ENCODE measurements around the gene UNK. TPM values are rescaled to one million over a fixed set of nuclear protein-coding genes. Genes with fewer than 3 reads are reported as not detected.

Gene UNK
- total and polyA plus RNA-seq, 2 donors (not counting 3 experiments of a cell fraction or from before 2014, with no cell fraction given) = 18.0 to 23.2 TPM

- H3K4me1 ChIP-seq (ENCODE audit: control insufficient read depth, extremely low read depth, insufficient read depth, low read length) = no peaks in the 10 kb centered on the region
- no peaks in the 10 kb centered on the region for H3K79me2 ChIP-seq (ENCODE audit: control insufficient read depth, insufficient read depth, low read length)
- no peak overlapping the region for H3K9ac ChIP-seq (replicated peaks; ENCODE audit: extremely low read depth, insufficient read depth, low read length)
- DNase-seq (ENCODE audit: low read depth, low spot score) (no peak), FAIRE-seq (peak; percentile 48)
- H3K27me3 ChIP-seq (ENCODE audit: control insufficient read depth in 2 of 2, insufficient read depth in 2 of 2, low read length in 2 of 2) = no peaks in the 10 kb centered on the region
- H3K36me3 ChIP-seq (ENCODE audit: control insufficient read depth in 2 of 2, extremely low read depth in 1 of 2, insufficient read depth in 2 of 2, low read length in 2 of 2) = peaks cover 5 to 7% of the 10 kb centered on the region in 2 experiments
- POLR2A ChIA-PET = interaction anchor here (1.0 kb wide), 1 partner anchor 12 kb away, joined by 8 read pairs; no protein-coding TSS in a partner anchor
- BruUV-seq (replicated peaks) = no TSS peak
- TF ChIP-seq GATA2 (IDR thresholded peaks at IDR 0.05; ENCODE audit: insufficient read depth, insufficient read length, low read depth, low read length) (no peak), POLR2A (IDR thresholded peaks at IDR 0.05; ENCODE audit: low read depth, low read length) (no peak), FOS (IDR thresholded peaks at IDR 0.05; ENCODE audit: borderline replicate concordance, insufficient read depth, low read length) (no peak), JUN (IDR thresholded peaks at IDR 0.05; ENCODE audit: borderline replicate concordance, insufficient read depth, insufficient read length, low read depth) (no peak), MYC (IDR thresholded peaks at IDR 0.05; ENCODE audit: low read depth, low read length) (no peak), CTCF (IDR thresholded peaks at IDR 0.05; ENCODE audit: extremely low read depth in 1 of 2, insufficient read depth in 1 of 2, low read depth in 1 of 2, low read length in 2 of 2) (no peak), MAX (IDR thresholded peaks at IDR 0.05; ENCODE audit: insufficient read depth, insufficient read length) (no peak), EZH2 (IDR thresholded peaks at IDR 0.05; ENCODE audit: borderline replicate concordance, low read depth, low read length, severe bottlenecking) (no peak), POLR2AphosphoS5 (IDR thresholded peaks at IDR 0.05; ENCODE audit: insufficient read depth, low read depth, low read length) (no peak)
- H3K9me3 ChIP-seq (replicated peaks; ENCODE audit: control insufficient read depth, insufficient read depth, low read length) = no peaks in the 10 kb centered on the region
- dilution Hi-C loops (cut with MboI; ENCODE audit: extremely low pct_ligation_motif_present, low sequenced_read_pairs) = no loop called here
- no peak overlapping the region for H3K27ac ChIP-seq (ENCODE audit: insufficient read depth, low read depth, low read length)
- CTCF ChIA-PET = interaction anchor here (0.7 to 3.5 kb wide), 3 partner anchors 12 to 133 kb away, joined by 5 to 29 read pairs (median 19); partner anchors contain the start of genes MRPL38 and UNK
- no peak overlapping the region for H2AFZ ChIP-seq (ENCODE audit: low read depth, low read length)
- H3K9me1 ChIP-seq (replicated peaks; ENCODE audit: control insufficient read depth, extremely low read depth, insufficient read depth, low read length) = no peaks in the 10 kb centered on the region
- H4K20me1 ChIP-seq (replicated peaks; ENCODE audit: control insufficient read depth, extremely low read depth, insufficient read depth, low read length) = no peaks in the 10 kb centered on the region
- no peak overlapping the region for H3K4me3 ChIP-seq (replicated peaks in 1 of 3; ENCODE audit: insufficient read depth in 1 of 3, low read depth in 1 of 3, low read length in 3 of 3)
- no peak overlapping the region for H3K4me2 ChIP-seq (ENCODE audit: insufficient read depth, low read length)
- intact Hi-C loops (cut with micrococcal nuclease) = loop anchor here (10.0 kb wide), 1 partner anchor 233 kb away; the partner anchor contains the start of gene CDK3
Observed at GRCh38 chr17:75771334-75772281, 13.0 kb upstream of the UNK start.
